ENCODE measurements around the gene MUC5B.
"Not testable (repeated sequence)": the region's sequence is repeated elsewhere in the genome, so short reads cannot be mapped to it uniquely, and the experiment has no call there.

The MUC5B gene

GRCh38 chr11:1222491-1223345, at the start of gene MUC5B:
MUC5B (plus strand) TSS chr11:1223066; CDS start chr11:1223124, 58 bp downstream.
- no peaks in the 10 kb centered on the region for H3K4me1 ChIP-seq (ENCODE audit: control insufficient read depth in 1 of 2, insufficient read depth in 2 of 2, low read length in 2 of 2)
- H3K27me3 ChIP-seq (ENCODE audit: low read depth, low read length), result no peaks in the 10 kb centered on the region
- no peak within 1 kb of the TSS for H3K4me3 ChIP-seq (ENCODE audit: low read depth in 1 of 2, low read length in 2 of 2)
- no peak within 1 kb of the TSS for H3K27ac ChIP-seq (ENCODE audit: low read length)
- H3K36me3 ChIP-seq (ENCODE audit: control insufficient read depth in 1 of 2, insufficient read depth in 2 of 2, low read length in 2 of 2), result no peaks in the 10 kb centered on the region
- no peaks in the 10 kb centered on the region for H3K9me3 ChIP-seq (ENCODE audit: control insufficient read depth in 1 of 2, low read length in 2 of 2)

- not testable (repeated sequence) for H3K9me3 ChIP-seq (ENCODE audit: control insufficient read depth in 1 of 2, low read length in 2 of 2); H3K4me3 ChIP-seq (ENCODE audit: low read depth in 1 of 2, low read length in 2 of 2); H3K27ac ChIP-seq (ENCODE audit: low read length); H3K4me1 ChIP-seq (ENCODE audit: control insufficient read depth in 1 of 2, insufficient read depth in 2 of 2, low read length in 2 of 2); H3K36me3 ChIP-seq (ENCODE audit: control insufficient read depth in 1 of 2, insufficient read depth in 2 of 2, low read length in 2 of 2); H3K27me3 ChIP-seq (ENCODE audit: low read depth, low read length)
Observed at GRCh38 chr11:1173396-1173795, 49.5 kb upstream of the MUC5B start.

- Histone ChIP-seq H3K4me1 (ENCODE audit: control insufficient read depth in 1 of 2, insufficient read depth in 2 of 2, low read length in 2 of 2) (no peaks in the 10 kb centered on the region), H3K36me3 (ENCODE audit: control insufficient read depth in 1 of 2, insufficient read depth in 2 of 2, low read length in 2 of 2) (no peaks in the 10 kb centered on the region), H3K4me3 (ENCODE audit: low read depth in 1 of 2, low read length in 2 of 2) (no peak overlapping the region), H3K9me3 (ENCODE audit: control insufficient read depth in 1 of 2, low read length in 2 of 2) (no peaks in the 10 kb centered on the region), H3K27me3 (ENCODE audit: low read depth, low read length) (no peaks in the 10 kb centered on the region), H3K27ac (ENCODE audit: low read length) (no peak overlapping the region)
Observed at GRCh38 chr11:1174441-1175370, 48.2 kb upstream of the MUC5B start.

- Histone ChIP-seq H3K27me3 (ENCODE audit: low read depth, low read length) (no peaks in the 10 kb centered on the region), H3K36me3 (ENCODE audit: control insufficient read depth in 1 of 2, insufficient read depth in 2 of 2, low read length in 2 of 2) (no peaks in the 10 kb centered on the region), H3K27ac (ENCODE audit: low read length) (no peak overlapping the region), H3K4me3 (ENCODE audit: low read depth in 1 of 2, low read length in 2 of 2) (no peak overlapping the region), H3K9me3 (ENCODE audit: control insufficient read depth in 1 of 2, low read length in 2 of 2) (no peaks in the 10 kb centered on the region), H3K4me1 (ENCODE audit: control insufficient read depth in 1 of 2, insufficient read depth in 2 of 2, low read length in 2 of 2) (no peaks in the 10 kb centered on the region)
Observed at GRCh38 chr11:1175461-1176223, 47.2 kb upstream of the MUC5B start.

GRCh38 chr11:1176224-1177019, 46.4 kb upstream of the MUC5B start:
- Histone ChIP-seq H3K27me3 (ENCODE audit: low read depth, low read length) (no peaks in the 10 kb centered on the region), H3K4me1 (ENCODE audit: control insufficient read depth in 1 of 2, insufficient read depth in 2 of 2, low read length in 2 of 2) (no peaks in the 10 kb centered on the region), H3K4me3 (ENCODE audit: low read depth in 1 of 2, low read length in 2 of 2) (no peak overlapping the region), H3K36me3 (ENCODE audit: control insufficient read depth in 1 of 2, insufficient read depth in 2 of 2, low read length in 2 of 2) (no peaks in the 10 kb centered on the region), H3K9me3 (ENCODE audit: control insufficient read depth in 1 of 2, low read length in 2 of 2) (no peaks in the 10 kb centered on the region), H3K27ac (ENCODE audit: low read length) (no peak overlapping the region)

GRCh38 chr11:1177020-1177770, 45.7 kb upstream of the MUC5B start:
- H3K4me1 ChIP-seq (ENCODE audit: control insufficient read depth in 1 of 2, insufficient read depth in 2 of 2, low read length in 2 of 2), result no peaks in the 10 kb centered on the region
- no peaks in the 10 kb centered on the region for H3K9me3 ChIP-seq (ENCODE audit: control insufficient read depth in 1 of 2, low read length in 2 of 2)
- no peak overlapping the region for H3K4me3 ChIP-seq (ENCODE audit: low read depth in 1 of 2, low read length in 2 of 2)
- H3K27me3 ChIP-seq (ENCODE audit: low read depth, low read length), result no peaks in the 10 kb centered on the region
- no peak overlapping the region for H3K27ac ChIP-seq (ENCODE audit: low read length)
- no peaks in the 10 kb centered on the region for H3K36me3 ChIP-seq (ENCODE audit: control insufficient read depth in 1 of 2, insufficient read depth in 2 of 2, low read length in 2 of 2)

GRCh38 chr11:1177771-1178090, 45.1 kb upstream of the MUC5B start:
- no peak overlapping the region for H3K27ac ChIP-seq (ENCODE audit: low read length)
- no peaks in the 10 kb centered on the region for H3K9me3 ChIP-seq (ENCODE audit: control insufficient read depth in 1 of 2, low read length in 2 of 2)
- no peaks in the 10 kb centered on the region for H3K4me1 ChIP-seq (ENCODE audit: control insufficient read depth in 1 of 2, insufficient read depth in 2 of 2, low read length in 2 of 2)
- no peak overlapping the region for H3K4me3 ChIP-seq (ENCODE audit: low read depth in 1 of 2, low read length in 2 of 2)
- H3K36me3 ChIP-seq (ENCODE audit: control insufficient read depth in 1 of 2, insufficient read depth in 2 of 2, low read length in 2 of 2), result no peaks in the 10 kb centered on the region
- H3K27me3 ChIP-seq (ENCODE audit: low read depth, low read length), result no peaks in the 10 kb centered on the region

- H3K4me3 ChIP-seq (ENCODE audit: low read depth in 1 of 2, low read length in 2 of 2), result no peak overlapping the region
- H3K27ac ChIP-seq (ENCODE audit: low read length), result no peak overlapping the region
- no peaks in the 10 kb centered on the region for H3K9me3 ChIP-seq (ENCODE audit: control insufficient read depth in 1 of 2, low read length in 2 of 2)
- H3K27me3 ChIP-seq (ENCODE audit: low read depth, low read length), result no peaks in the 10 kb centered on the region
- H3K36me3 ChIP-seq (ENCODE audit: control insufficient read depth in 1 of 2, insufficient read depth in 2 of 2, low read length in 2 of 2), result no peaks in the 10 kb centered on the region
- H3K4me1 ChIP-seq (ENCODE audit: control insufficient read depth in 1 of 2, insufficient read depth in 2 of 2, low read length in 2 of 2), result no peaks in the 10 kb centered on the region
Observed at GRCh38 chr11:1178201-1178885, 44.5 kb upstream of the MUC5B start.

GRCh38 chr11:1178906-1179305, 44.0 kb upstream of the MUC5B start:
- H3K4me1 ChIP-seq (ENCODE audit: control insufficient read depth in 1 of 2, insufficient read depth in 2 of 2, low read length in 2 of 2), result no peaks in the 10 kb centered on the region
- H3K27ac ChIP-seq (ENCODE audit: low read length), result no peak overlapping the region
- H3K9me3 ChIP-seq (ENCODE audit: control insufficient read depth in 1 of 2, low read length in 2 of 2), result no peaks in the 10 kb centered on the region
- H3K27me3 ChIP-seq (ENCODE audit: low read depth, low read length), result no peaks in the 10 kb centered on the region
- no peaks in the 10 kb centered on the region for H3K36me3 ChIP-seq (ENCODE audit: control insufficient read depth in 1 of 2, insufficient read depth in 2 of 2, low read length in 2 of 2)
- no peak overlapping the region for H3K4me3 ChIP-seq (ENCODE audit: low read depth in 1 of 2, low read length in 2 of 2)

- H3K4me3 ChIP-seq (ENCODE audit: low read depth in 1 of 2, low read length in 2 of 2), result no peak overlapping the region
- no peak overlapping the region for H3K27ac ChIP-seq (ENCODE audit: low read length)
- H3K4me1 ChIP-seq (ENCODE audit: control insufficient read depth in 1 of 2, insufficient read depth in 2 of 2, low read length in 2 of 2), result no peaks in the 10 kb centered on the region
- no peaks in the 10 kb centered on the region for H3K9me3 ChIP-seq (ENCODE audit: control insufficient read depth in 1 of 2, low read length in 2 of 2)
- no peaks in the 10 kb centered on the region for H3K36me3 ChIP-seq (ENCODE audit: control insufficient read depth in 1 of 2, insufficient read depth in 2 of 2, low read length in 2 of 2)
- H3K27me3 ChIP-seq (ENCODE audit: low read depth, low read length), result no peaks in the 10 kb centered on the region
Observed at GRCh38 chr11:1179641-1180040, 43.2 kb upstream of the MUC5B start.

Data from muscle layer of duodenum (tissue), 2 donors.